ENCODE data around the gene TNIP3. TPM values are rescaled to one million over a fixed set of nuclear protein-coding genes. Genes with fewer than 3 reads are reported as not detected.

Gene TNIP3
- total RNA-seq, 1 donor from 2014 or later = not detected

- H3K27me3 Mint-ChIP-seq (ENCODE audit: insufficient read depth, low read depth) = peaks cover 2% of the 10 kb centered on the region
- TF ChIP-seq, protein P1, sequence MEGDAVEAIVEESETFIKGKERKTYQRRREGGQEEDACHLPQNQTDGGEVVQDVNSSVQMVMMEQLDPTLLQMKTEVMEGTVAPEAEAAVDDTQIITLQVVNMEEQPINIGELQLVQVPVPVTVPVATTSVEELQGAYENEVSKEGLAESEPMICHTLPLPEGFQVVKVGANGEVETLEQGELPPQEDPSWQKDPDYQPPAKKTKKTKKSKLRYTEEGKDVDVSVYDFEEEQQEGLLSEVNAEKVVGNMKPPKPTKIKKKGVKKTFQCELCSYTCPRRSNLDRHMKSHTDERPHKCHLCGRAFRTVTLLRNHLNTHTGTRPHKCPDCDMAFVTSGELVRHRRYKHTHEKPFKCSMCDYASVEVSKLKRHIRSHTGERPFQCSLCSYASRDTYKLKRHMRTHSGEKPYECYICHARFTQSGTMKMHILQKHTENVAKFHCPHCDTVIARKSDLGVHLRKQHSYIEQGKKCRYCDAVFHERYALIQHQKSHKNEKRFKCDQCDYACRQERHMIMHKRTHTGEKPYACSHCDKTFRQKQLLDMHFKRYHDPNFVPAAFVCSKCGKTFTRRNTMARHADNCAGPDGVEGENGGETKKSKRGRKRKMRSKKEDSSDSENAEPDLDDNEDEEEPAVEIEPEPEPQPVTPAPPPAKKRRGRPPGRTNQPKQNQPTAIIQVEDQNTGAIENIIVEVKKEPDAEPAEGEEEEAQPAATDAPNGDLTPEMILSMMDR (IDR thresholded peaks at IDR 0.05) = no peak
- no peak for TF ChIP-seq EZH2 (IDR thresholded peaks at IDR 0.05)
- Histone ChIP-seq H2AFZ (replicated peaks) (no peak overlapping the region), H3K27me3 (no peaks in the 10 kb centered on the region), H3K9ac (no peak overlapping the region), H3K4me2 (no peak overlapping the region), H4K20me1 (ENCODE audit: low read depth) (no peaks in the 10 kb centered on the region), H3K4me1 (no peaks in the 10 kb centered on the region), H3K36me3 (no peaks in the 10 kb centered on the region), H3K9me3 (ENCODE audit: low read depth) (no peaks in the 10 kb centered on the region), H3K27ac (no peak overlapping the region), H3K79me2 (ENCODE audit: low read depth) (no peaks in the 10 kb centered on the region), H3F3A (ENCODE audit: low read depth) (no peaks in the 10 kb centered on the region), H3K4me3 (no peak overlapping the region)
- no peak for DNase-seq (ENCODE audit: low spot score)
- H3K4me1 Mint-ChIP-seq = no peaks in the 10 kb centered on the region
- no peak overlapping the region for H3K27ac Mint-ChIP-seq
- H3K4me3 Mint-ChIP-seq = no peak overlapping the region
- no peaks in the 10 kb centered on the region for H3K36me3 Mint-ChIP-seq
- peaks cover 4% of the 10 kb centered on the region for H3K9me3 Mint-ChIP-seq
Measured at GRCh38 chr4:121091941-121092340, 72.2 kb downstream of the TNIP3 start.

DNA sequence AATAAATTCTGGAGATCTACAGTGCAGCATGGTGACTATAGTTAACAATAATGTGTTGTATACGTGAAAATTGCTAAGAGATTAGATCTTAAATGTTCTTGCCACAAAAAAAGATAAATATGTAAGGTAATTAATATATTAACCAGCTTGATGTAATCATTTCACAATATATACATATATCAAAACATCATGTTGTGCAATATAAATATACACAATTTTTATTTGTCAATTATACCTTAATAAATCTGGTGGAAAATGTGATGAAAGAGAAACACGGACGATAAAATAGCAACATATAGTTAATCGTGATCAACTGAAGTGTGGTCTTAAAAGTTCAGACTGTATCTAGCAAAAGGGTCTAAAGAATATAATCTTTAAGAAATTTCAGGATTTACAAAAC, 75.3 kb downstream of the TNIP3 start:
- DNase-seq (ENCODE audit: low spot score) = no peak
- H3K4me1 ChIP-seq = no peaks in the 10 kb centered on the region
- no peaks in the 10 kb centered on the region for H4K20me1 ChIP-seq (ENCODE audit: low read depth)
- H3K79me2 ChIP-seq (ENCODE audit: low read depth) = no peaks in the 10 kb centered on the region
- H3K27me3 ChIP-seq = no peaks in the 10 kb centered on the region
- TF ChIP-seq, protein P1 (IDR thresholded peaks at IDR 0.05) = no peak
- TF ChIP-seq EZH2phosphoT487 (IDR thresholded peaks at IDR 0.05) = no peak
- TF ChIP-seq EZH2 (IDR thresholded peaks at IDR 0.05) = no peak
- Mint-ChIP-seq H3K4me3 (no peak overlapping the region), H3K36me3 (no peaks in the 10 kb centered on the region), H3K4me1 (no peaks in the 10 kb centered on the region), H3K27ac (no peak overlapping the region), H3K9me3 (peaks cover 4% of the 10 kb centered on the region), H3K27me3 (ENCODE audit: insufficient read depth, low read depth) (peaks cover 2% of the 10 kb centered on the region)
- H3F3A ChIP-seq (ENCODE audit: low read depth) = no peaks in the 10 kb centered on the region
- no peak overlapping the region for H2AFZ ChIP-seq (replicated peaks)
- no peak overlapping the region for H3K9ac ChIP-seq
- H3K9me3 ChIP-seq (ENCODE audit: low read depth) = no peaks in the 10 kb centered on the region
- H3K36me3 ChIP-seq = no peaks in the 10 kb centered on the region
- no peak overlapping the region for H3K4me2 ChIP-seq
- no peak overlapping the region for H3K27ac ChIP-seq
- H3K4me3 ChIP-seq = no peak overlapping the region

Small RNA genes lying within 50 kb of the gene (small RNA-seq; reads per million reads assigned to genes)
- not detected for gene RNU6-948P

Other genes starting within 250 kb of the TNIP3 start
- gene PRDM5, start 241.6 kb downstream of the TNIP3 start, total RNA-seq (ENCODE audit: low replicate concordance) = 36.2 and 51.7 TPM in 2 replicates
- gene NDNF, start 91.8 kb downstream of the TNIP3 start, total RNA-seq (ENCODE audit: low replicate concordance) = 4.0 and 4.2 TPM in 2 replicates
- gene QRFPR, start 216.7 kb upstream of the TNIP3 start, total RNA-seq (ENCODE audit: low replicate concordance) = 0.25 TPM in 1 of 2 replicates, not detected in the other